ENCODE results near the gene TAF1. TPM values are rescaled to one million over a fixed set of nuclear protein-coding genes. Genes with fewer than 3 reads are reported as not detected.
"Not testable (repeated sequence)": the region's sequence is repeated elsewhere in the genome, so short reads cannot be mapped to it uniquely, and the experiment has no call there.

Gene TAF1, protein sequence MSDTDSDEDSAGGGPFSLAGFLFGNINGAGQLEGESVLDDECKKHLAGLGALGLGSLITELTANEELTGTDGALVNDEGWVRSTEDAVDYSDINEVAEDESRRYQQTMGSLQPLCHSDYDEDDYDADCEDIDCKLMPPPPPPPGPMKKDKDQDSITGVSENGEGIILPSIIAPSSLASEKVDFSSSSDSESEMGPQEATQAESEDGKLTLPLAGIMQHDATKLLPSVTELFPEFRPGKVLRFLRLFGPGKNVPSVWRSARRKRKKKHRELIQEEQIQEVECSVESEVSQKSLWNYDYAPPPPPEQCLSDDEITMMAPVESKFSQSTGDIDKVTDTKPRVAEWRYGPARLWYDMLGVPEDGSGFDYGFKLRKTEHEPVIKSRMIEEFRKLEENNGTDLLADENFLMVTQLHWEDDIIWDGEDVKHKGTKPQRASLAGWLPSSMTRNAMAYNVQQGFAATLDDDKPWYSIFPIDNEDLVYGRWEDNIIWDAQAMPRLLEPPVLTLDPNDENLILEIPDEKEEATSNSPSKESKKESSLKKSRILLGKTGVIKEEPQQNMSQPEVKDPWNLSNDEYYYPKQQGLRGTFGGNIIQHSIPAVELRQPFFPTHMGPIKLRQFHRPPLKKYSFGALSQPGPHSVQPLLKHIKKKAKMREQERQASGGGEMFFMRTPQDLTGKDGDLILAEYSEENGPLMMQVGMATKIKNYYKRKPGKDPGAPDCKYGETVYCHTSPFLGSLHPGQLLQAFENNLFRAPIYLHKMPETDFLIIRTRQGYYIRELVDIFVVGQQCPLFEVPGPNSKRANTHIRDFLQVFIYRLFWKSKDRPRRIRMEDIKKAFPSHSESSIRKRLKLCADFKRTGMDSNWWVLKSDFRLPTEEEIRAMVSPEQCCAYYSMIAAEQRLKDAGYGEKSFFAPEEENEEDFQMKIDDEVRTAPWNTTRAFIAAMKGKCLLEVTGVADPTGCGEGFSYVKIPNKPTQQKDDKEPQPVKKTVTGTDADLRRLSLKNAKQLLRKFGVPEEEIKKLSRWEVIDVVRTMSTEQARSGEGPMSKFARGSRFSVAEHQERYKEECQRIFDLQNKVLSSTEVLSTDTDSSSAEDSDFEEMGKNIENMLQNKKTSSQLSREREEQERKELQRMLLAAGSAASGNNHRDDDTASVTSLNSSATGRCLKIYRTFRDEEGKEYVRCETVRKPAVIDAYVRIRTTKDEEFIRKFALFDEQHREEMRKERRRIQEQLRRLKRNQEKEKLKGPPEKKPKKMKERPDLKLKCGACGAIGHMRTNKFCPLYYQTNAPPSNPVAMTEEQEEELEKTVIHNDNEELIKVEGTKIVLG (N-terminal part only)
- total RNA-seq = 10 to 100 TPM; 34.3 to 59.4 (median 41.4) TPM

DNA sequence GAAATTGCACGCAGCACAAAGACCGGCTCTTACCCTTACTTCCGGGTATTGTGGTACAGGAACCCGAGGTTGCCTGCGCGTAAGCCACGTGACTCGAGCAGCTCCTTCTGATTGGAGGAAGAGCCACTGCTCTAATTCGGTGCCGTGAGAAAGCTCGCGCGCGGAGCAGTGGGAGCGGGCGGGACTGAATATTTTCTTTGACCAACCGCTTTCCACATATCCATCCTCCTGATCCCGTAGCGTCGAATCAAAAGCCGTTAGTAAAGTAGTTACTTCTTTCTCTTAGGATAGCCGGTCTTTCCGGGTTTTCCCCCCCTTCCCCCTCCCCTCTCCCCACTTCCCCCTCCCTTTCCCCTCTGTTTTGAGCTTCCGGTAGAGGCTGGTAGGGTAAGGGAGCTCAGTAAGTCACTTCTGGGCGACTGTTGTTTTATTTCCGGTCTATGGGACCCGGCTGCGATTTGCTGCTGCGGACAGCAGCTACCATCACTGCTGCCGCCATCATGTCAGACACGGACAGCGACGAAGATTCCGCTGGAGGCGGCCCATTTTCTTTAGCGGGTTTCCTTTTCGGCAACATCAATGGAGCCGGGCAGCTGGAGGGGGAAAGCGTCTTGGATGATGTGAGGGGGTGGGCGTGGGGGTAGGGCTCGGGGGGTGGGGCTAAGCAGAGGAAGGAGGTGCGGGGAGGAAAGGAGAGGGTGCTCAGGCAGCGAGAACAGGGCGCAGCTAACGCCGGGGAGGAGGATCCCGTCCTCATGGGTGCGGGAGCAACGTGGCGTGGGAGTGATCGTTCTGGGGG is at the start of gene TAF1:
Gene TAF1, plus strand, starts transcription at position 483 of the 799 bp plus-strand sequence. Its CDS starts 18 bp downstream, at position 501.
- Histone ChIP-seq H3K27ac (replicated peaks in 1 of 4) (peak within 1 kb of the TSS; percentile 81 to 94 (median 90)), H3K9me3 (no peaks in the 10 kb centered on the region), H3K27me3 (no peaks in the 10 kb centered on the region), H3K4me1 (peaks cover 0 to 32% (median 16%) of the 10 kb centered on the region in 4 donors), H3K36me3 (peaks cover 0 to 16% (median 12%) of the 10 kb centered on the region in 4 donors), H3K4me3 (peak within 1 kb of the TSS; percentile 61 to 78 (median 68))
- intact Hi-C loops (cut with DNase I) = loop anchor here (10.0 kb wide), 2 partner anchors 111 to 191 kb away; partner anchors contain the start of gene ZMYM3
- peak; percentile 98 for DNase-seq (ENCODE audit: extremely low spot score)
- WGBS = 35% methylated on average over 46 of the region's 51 CpGs
- TF ChIP-seq, protein P1, sequence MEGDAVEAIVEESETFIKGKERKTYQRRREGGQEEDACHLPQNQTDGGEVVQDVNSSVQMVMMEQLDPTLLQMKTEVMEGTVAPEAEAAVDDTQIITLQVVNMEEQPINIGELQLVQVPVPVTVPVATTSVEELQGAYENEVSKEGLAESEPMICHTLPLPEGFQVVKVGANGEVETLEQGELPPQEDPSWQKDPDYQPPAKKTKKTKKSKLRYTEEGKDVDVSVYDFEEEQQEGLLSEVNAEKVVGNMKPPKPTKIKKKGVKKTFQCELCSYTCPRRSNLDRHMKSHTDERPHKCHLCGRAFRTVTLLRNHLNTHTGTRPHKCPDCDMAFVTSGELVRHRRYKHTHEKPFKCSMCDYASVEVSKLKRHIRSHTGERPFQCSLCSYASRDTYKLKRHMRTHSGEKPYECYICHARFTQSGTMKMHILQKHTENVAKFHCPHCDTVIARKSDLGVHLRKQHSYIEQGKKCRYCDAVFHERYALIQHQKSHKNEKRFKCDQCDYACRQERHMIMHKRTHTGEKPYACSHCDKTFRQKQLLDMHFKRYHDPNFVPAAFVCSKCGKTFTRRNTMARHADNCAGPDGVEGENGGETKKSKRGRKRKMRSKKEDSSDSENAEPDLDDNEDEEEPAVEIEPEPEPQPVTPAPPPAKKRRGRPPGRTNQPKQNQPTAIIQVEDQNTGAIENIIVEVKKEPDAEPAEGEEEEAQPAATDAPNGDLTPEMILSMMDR (IDR thresholded peaks at IDR 0.05) = no peak
- TF ChIP-seq POLR2AphosphoS5 (IDR thresholded peaks at IDR 0.05) (peak; percentile 84 to 98), POLR2A (IDR thresholded peaks at IDR 0.05; ENCODE audit: low read depth) (peak; percentile 78)

DNA sequence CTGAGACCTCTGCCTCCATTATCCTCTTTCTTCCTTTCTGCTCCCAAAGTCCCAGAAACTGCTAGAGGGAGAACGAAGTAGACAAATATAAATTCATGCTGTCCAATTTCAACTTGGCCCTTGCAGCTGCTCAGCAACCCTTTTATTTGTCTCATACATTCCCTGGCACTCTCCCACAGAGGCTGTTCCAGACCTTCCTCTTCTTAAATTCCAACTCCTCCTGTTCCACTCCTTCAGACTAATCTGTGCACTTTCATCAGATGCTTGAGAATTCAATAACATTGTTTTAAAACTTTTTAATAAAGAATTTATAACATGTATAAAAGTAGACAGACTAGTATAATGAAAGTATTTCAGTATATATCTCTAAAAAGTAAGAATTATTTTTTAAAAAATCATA is 49.2 kb upstream of the TAF1 start:
- WGBS = 36% methylated on average over 1 of the region's 1 CpG
- DNase-seq (ENCODE audit: extremely low spot score); H3K4me3 ChIP-seq; H3K27me3 ChIP-seq; H3K9me3 ChIP-seq; intact Hi-C loops (cut with DNase I); H3K36me3 ChIP-seq: not testable (repeated sequence)
- peak overlapping the region in 3 of 4 donors; percentile 35 to 61 (median 56) for H3K27ac ChIP-seq (replicated peaks in 1 of 4)
- peaks cover 0 to 32% (median 5%) of the 10 kb centered on the region in 4 donors for H3K4me1 ChIP-seq

DNA sequence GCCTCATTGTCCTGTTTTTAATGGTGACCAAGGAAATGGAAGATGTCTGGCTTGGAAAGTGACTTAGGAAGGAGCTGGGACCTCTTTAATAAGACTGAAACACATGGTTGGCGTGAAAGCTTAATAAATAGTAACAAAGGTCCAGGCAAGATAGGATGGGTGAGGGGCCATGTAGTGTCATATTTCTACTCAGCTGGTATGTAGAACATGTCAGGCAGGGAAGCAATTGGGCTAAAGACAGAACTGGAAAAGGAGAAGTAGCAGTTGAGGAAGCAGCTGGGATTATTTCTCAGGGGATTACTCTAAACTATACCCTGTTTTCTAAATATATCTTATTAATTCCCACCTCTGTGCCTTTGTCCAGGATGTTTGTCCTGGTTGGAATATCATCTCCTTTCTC is 46.0 kb upstream of the TAF1 start:
- Histone ChIP-seq H3K9me3 (no peaks in the 10 kb centered on the region), H3K4me3 (no peak overlapping the region), H3K27me3 (no peaks in the 10 kb centered on the region), H3K27ac (replicated peaks in 1 of 4) (no peak overlapping the region), H3K36me3 (no peaks in the 10 kb centered on the region), H3K4me1 (peaks cover 0 to 38% (median 11%) of the 10 kb centered on the region in 4 donors)
- no peak for TF ChIP-seq POLR2A (IDR thresholded peaks at IDR 0.05; ENCODE audit: low read depth)
- no peak for TF ChIP-seq POLR2AphosphoS5 (IDR thresholded peaks at IDR 0.05)
- no peak for TF ChIP-seq EP300 (IDR thresholded peaks at IDR 0.05)
- TF ChIP-seq, protein P1 (IDR thresholded peaks at IDR 0.05) = no peak
- intact Hi-C loops (cut with DNase I) = no loop called here
- 64% methylated on average over 1 of the region's 1 CpG for WGBS
- DNase-seq (ENCODE audit: extremely low spot score) = no peak

DNA sequence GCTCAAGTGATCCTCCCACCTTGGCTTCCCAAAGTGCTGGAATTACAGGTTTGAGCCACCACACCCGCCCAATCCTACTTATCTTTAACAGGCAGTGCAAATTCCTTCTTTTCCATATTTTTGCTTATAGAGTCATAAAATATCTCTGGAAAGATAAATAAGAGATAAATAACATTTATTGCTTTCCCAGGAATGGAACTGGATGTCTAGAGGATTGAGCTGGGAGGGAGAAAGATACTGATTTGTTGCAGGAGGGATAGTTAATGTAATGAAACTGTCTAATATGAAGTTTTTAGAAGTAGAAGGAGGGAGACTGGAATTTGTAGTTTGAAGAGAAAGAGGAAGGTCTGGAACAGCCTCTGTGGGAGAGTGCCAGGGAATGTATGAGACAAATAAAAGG is 44.4 kb upstream of the TAF1 start:
- intact Hi-C loops (cut with DNase I) = no loop called here
- H3K27ac ChIP-seq (replicated peaks in 1 of 4) = peak overlapping the region; percentile 22 to 63 (median 50)
- WGBS = 83% methylated on average over 1 of the region's 1 CpG

DNA sequence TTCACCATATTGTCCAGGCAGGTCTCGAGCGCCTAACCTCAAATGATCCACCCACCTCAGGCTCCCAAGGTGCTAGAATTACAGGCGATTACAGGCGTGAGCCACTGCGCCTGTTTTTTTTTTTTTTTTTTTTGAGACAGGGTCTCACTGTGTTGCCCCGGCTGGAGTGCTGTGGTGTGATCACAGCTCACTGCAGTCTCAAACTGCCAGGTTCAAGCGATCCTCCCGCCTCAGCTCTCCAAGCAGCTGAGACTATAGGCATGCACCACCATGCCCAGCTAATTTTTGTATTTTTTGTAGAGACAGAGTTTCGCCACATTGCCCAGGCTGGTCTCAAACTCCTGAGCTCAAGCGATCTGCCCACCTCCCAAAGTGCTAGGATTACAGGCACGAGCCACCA is 41.7 kb upstream of the TAF1 start:
- H3K4me3 ChIP-seq; DNase-seq (ENCODE audit: extremely low spot score); H3K36me3 ChIP-seq; H3K27ac ChIP-seq (replicated peaks in 1 of 4); H3K27me3 ChIP-seq; intact Hi-C loops (cut with DNase I): not testable (repeated sequence)
- Histone ChIP-seq H3K4me1 (peaks cover 0 to 14% (median 6%) of the 10 kb centered on the region in 4 donors), H3K9me3 (peaks cover 0 to 18% (median 2%) of the 10 kb centered on the region in 4 donors)
- WGBS = 86% methylated on average over 11 of the region's 11 CpGs

More for the DNA sequence above, 44.4 kb upstream of the TAF1 start:
- no peak for DNase-seq (ENCODE audit: extremely low spot score)
- Histone ChIP-seq H3K36me3 (no peaks in the 10 kb centered on the region), H3K27me3 (no peaks in the 10 kb centered on the region), H3K9me3 (peaks cover 0 to 13% (median 0%) of the 10 kb centered on the region in 4 donors), H3K4me3 (no peak overlapping the region), H3K4me1 (peaks cover 0 to 26% (median 6%) of the 10 kb centered on the region in 4 donors)
- TF ChIP-seq POLR2A (IDR thresholded peaks at IDR 0.05; ENCODE audit: low read depth) (no peak), POLR2AphosphoS5 (IDR thresholded peaks at IDR 0.05) (no peak), EP300 (IDR thresholded peaks at IDR 0.05) (no peak)
- TF ChIP-seq, protein P1 (IDR thresholded peaks at IDR 0.05) = no peak
